Lower leg skin (tissue), 4 donors: ENCODE data around the gene EED. TPM values are rescaled to one million over a fixed set of nuclear protein-coding genes. Genes with fewer than 3 reads are reported as not detected.

Source experiments
- DNase-seq, 2 donors: peaks; one replicate each; pipeline ENCODE4 v3.0.0-alpha.2; 2019; ENCODE audit warnings: low spot score in 2 of 2
- H3K4me3 ChIP-seq: fragments of 200-600 bp; sonication (generic); 2 replicates; pipeline ENCODE4 v1.5.1; 2017; ENCODE audit warnings: mild to moderate bottlenecking, low read depth; ENCODE audit not compliant: poor library complexity, severe bottlenecking
- POLR2A ChIP-seq, 2 donors: fragments of 450-650 bp; IDR thresholded peaks; one replicate each; pipeline ENCODE4 v1.6.1; 2016 to 2017; ENCODE audit warnings: antibody characterized with exemption in 2 of 2, mild to moderate bottlenecking in 1 of 2, moderate library complexity in 1 of 2
- WGBS, 2 donors: methylation state at CpG; one replicate each; pipeline ENCODE4 v1.1.5; 2018; 5-methylcytosine and 5-hydroxymethylcytosine counted together
- intact Hi-C: fragments of 100-400 bp; cut with DNase I; formaldehyde crosslinking; loops from one replicate; pipeline ENCODE4 v1.15.0; 2023; ENCODE audit warnings: low total_unique reads
- total RNA-seq, 4 donors: library from RNA; depleted of rRNA; stranded (reverse); fragments of >200 nt; gene quantifications; one replicate each; pipeline ENCODE4 v1.1.0, GENCODE V29; 2016
- TF ChIP-seq, protein P1 (sequence below), 3 donors: fragments of 450-650 bp; IDR thresholded peaks; one replicate each; pipeline ENCODE4 v1.5.1; 2016; ENCODE audit warnings: antibody characterized with exemption in 3 of 3, mild to moderate bottlenecking in 3 of 3, moderate library complexity in 2 of 3

EED gene
- total RNA-seq, 4 donors from 2014 or later, result 13.7 to 18.8 (median 16.2) TPM

DNA sequence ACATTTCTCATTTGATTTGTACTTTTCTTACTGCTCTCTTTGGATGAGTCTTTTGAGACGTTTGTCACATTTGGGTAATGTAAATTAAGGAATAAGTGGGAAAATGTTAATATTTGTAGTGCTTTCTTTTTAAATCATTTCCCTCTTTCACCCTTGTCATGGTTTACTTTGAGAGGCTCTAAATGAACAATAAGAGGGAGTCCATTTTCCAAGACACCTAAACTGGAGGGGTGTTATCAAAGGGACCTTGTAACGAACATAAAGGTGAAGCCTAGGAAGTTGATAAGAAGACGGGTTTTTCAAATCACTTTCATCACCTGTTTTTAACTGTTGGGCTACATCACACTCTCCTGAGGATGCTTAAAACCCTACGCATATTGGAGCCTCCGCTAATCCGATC lies 12.1 kb downstream of the EED start:
- WGBS, 2 donors, result 76 to 95% methylated on average over 6 of the region's 6 CpGs
- intact Hi-C loops, result no loop called here
- H3K4me3 ChIP-seq, result no peak overlapping the region

DNA sequence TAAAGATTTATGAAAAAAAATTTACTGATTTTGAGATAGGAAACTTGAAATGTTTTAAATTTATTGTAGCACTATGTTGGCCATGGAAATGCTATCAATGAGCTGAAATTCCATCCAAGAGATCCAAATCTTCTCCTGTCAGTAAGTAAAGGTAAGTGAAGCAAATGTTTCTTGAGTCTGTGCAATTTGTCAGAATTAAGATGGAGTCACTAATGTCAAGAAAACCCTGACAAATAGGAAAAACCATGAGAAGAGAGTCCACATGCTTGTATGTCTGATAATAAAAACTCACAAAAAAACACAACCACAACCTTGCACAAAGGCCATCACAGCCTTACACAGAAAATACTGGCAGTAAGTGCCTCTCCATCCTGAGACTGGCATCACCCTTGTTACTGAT lies 12.9 kb downstream of the EED start:
- TF ChIP-seq, protein P1, sequence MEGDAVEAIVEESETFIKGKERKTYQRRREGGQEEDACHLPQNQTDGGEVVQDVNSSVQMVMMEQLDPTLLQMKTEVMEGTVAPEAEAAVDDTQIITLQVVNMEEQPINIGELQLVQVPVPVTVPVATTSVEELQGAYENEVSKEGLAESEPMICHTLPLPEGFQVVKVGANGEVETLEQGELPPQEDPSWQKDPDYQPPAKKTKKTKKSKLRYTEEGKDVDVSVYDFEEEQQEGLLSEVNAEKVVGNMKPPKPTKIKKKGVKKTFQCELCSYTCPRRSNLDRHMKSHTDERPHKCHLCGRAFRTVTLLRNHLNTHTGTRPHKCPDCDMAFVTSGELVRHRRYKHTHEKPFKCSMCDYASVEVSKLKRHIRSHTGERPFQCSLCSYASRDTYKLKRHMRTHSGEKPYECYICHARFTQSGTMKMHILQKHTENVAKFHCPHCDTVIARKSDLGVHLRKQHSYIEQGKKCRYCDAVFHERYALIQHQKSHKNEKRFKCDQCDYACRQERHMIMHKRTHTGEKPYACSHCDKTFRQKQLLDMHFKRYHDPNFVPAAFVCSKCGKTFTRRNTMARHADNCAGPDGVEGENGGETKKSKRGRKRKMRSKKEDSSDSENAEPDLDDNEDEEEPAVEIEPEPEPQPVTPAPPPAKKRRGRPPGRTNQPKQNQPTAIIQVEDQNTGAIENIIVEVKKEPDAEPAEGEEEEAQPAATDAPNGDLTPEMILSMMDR (IDR thresholded peaks at IDR 0.05), result no peak
- TF ChIP-seq POLR2A (IDR thresholded peaks at IDR 0.05), result no peak
- intact Hi-C loops, result no loop called here
- no peak overlapping the region for H3K4me3 ChIP-seq
- DNase-seq, result no peak

More for the DNA sequence above, 12.1 kb downstream of the EED start:
- TF ChIP-seq POLR2A (IDR thresholded peaks at IDR 0.05), result no peak
- no peak for DNase-seq

DNA sequence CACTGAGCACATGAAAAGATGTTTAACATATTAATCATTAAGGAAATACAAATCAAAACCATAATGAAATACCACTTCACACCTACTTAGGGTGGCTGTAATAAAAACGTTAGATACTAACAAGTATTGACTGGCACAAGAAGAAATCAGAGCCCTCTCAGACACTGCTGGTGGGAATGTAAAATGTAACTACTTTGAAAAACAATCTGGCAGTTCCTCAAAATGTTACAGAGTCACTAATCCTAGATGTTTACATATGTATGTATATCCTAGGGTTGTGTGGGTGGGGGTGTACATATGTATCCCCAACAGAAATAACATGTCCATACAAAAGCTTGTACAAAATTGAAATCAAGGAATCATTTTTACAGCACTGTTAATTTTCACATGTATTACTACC lies 15.2 kb downstream of the EED start:
- WGBS, 2 donors, result 18 to 28% methylated on average over 1 of the region's 1 CpG
- no peak for DNase-seq
- intact Hi-C loops, result no loop called here
- no peak for TF ChIP-seq POLR2A (IDR thresholded peaks at IDR 0.05)
- TF ChIP-seq, protein P1 (IDR thresholded peaks at IDR 0.05), result no peak
- H3K4me3 ChIP-seq, result no peak overlapping the region

DNA sequence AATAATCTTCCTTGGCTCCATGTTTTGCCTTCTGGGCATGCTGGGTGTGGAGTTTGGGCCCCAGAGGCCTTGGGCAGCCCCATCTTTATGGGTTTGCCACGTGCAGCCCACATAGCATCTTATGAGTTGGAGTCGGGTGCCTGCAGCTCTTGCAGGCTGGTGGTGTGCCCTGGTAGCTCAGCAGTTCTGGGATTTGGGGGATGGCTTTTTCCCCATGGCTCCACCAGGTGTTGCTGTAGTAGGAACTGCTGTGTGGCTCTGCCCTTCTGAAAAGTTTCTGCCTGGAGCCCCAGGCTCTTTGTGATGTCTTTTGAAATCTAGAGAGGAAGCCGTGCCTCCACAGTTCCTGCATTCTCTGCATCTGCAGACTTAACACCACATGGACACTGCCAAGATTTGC lies 16.8 kb downstream of the EED start:
- H3K4me3 ChIP-seq, result no peak overlapping the region
- no peak for TF ChIP-seq POLR2A (IDR thresholded peaks at IDR 0.05)
- TF ChIP-seq, protein P1 (IDR thresholded peaks at IDR 0.05), result no peak
- DNase-seq, result no peak
- intact Hi-C loops, result no loop called here
- WGBS, 2 donors, result 91 to 92% methylated on average over 3 of the region's 3 CpGs

DNA sequence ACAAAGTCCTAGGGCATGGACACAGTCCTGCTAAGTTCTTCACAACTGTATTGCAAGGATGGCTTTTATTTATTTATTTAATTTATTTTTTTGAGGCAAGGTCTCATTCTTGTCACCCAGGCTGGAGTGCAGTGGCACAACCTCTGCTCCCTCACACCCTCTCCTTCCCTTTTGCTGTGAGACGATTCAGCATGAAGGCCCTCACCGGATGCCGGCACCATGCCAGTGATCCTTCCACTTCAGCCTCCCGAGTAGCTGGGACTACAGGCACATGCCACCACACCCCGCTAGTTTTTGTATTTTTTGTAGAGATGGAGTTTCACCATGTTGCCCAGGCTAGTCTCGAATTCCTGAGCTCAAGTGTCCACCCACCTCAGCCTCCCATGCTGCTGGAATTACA lies 17.8 kb downstream of the EED start:
- no peak overlapping the region for H3K4me3 ChIP-seq
- intact Hi-C loops, result no loop called here
- no peak for DNase-seq
- TF ChIP-seq POLR2A (IDR thresholded peaks at IDR 0.05), result no peak
- 96 to 98% methylated on average over 6 of the region's 6 CpGs for WGBS, 2 donors

DNA sequence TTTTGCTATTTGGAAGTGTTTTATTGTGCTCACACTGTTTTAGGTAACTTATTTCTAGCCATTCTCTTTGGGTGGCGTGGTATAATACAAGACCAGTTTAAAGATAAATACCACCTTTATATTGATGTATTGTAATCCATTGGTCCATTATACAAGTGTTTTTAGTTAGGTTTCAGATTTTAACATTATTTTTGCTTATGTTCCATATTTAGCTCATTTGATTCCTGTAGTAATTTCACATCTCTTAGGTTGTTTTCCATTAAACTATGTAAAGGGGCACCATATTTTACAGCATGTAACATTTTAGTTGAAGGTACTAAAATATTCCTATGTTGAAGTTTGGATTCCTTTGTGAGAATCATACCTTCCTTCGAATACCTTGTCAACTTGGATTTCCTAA lies 20.1 kb downstream of the EED start:
- no peak for DNase-seq
- no peak for TF ChIP-seq POLR2A (IDR thresholded peaks at IDR 0.05)
- TF ChIP-seq, protein P1 (IDR thresholded peaks at IDR 0.05), result no peak
- WGBS, 2 donors, result 94 to 97% methylated on average over 2 of the region's 2 CpGs
- intact Hi-C loops, result no loop called here
- no peak overlapping the region for H3K4me3 ChIP-seq

DNA sequence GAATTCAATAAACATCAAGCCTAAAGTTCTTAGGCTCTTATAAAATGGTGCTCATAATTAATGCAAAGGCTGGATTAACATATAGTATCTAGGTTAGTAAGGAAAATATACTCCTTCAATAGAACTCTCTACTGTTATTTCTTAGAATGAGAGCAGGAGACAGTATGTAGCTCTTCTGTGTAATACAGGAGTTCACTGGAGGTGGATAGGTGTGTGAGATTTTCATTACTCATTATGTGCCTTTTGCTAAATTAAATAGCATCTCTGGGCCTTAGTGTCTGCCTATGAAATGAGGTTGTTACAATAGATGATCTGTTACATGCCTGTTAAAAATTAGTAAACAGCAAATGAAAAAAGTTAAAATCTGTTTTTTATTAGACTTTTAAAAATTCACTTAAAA lies 20.6 kb downstream of the EED start:
- TF ChIP-seq POLR2A (IDR thresholded peaks at IDR 0.05), result no peak
- TF ChIP-seq, protein P1 (IDR thresholded peaks at IDR 0.05), result no peak
- no peak overlapping the region for H3K4me3 ChIP-seq
- intact Hi-C loops, result no loop called here
- no peak for DNase-seq
